ENCODE results near the gene TRIM27.
"Not testable (repeated sequence)": the region's sequence is repeated elsewhere in the genome, so short reads cannot be mapped to it uniquely, and the experiment has no call there.

The TRIM27 gene

GRCh38 chr6:28923318-28924102, at the start of gene TRIM27:
TSS of gene TRIM27 (minus strand) at chr6:28923985. CDS start at chr6:28923632, 353 bp downstream.
- peak; percentile 89 for DNase-seq (ENCODE audit: low spot score)

DNA sequence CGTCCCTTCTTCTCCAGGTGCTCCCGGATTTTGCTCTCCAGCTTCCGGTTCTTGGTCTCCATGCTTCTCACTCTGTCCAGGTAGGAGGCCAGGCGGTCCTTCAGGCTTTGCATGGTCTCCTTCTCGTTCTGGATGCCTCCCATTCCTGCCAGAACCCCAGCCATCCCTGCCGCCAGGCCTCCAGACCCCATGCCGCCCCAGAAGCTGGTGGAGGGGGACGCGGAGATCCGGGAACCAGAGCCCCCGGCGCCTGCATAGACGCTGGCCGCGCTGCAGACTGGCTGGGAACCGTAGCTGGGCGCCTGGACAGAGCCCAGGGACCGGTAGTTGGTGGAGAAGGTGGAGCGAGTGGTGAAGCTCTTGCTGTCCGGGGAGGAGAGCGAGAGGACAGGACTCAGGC, 46.3 kb upstream of the TRIM27 start:
- not testable (repeated sequence) for DNase-seq (ENCODE audit: low spot score)

GRCh38 chr6:28969129-28969528, 45.3 kb upstream of the TRIM27 start:
- no peak for DNase-seq (ENCODE audit: low spot score)

DNA sequence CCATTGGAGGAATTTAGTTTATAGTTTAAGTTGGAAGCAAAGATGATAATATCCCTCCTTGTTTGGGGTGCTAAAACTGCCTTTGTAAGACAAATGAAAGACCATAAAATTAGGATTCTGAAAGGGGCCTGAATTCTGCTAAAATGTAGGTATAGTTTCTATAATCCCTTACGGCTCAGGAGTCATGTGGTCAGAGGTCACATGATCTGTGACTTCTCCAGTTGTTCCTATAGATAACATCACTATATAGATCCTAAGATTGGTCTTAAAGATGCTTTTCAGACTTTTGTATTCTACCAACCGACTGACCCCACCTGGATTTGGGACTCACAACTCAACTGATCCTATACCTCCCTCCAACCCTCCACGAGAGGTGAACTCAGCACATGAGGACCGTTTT, 44.7 kb upstream of the TRIM27 start:
- no peak for DNase-seq (ENCODE audit: low spot score)

DNA sequence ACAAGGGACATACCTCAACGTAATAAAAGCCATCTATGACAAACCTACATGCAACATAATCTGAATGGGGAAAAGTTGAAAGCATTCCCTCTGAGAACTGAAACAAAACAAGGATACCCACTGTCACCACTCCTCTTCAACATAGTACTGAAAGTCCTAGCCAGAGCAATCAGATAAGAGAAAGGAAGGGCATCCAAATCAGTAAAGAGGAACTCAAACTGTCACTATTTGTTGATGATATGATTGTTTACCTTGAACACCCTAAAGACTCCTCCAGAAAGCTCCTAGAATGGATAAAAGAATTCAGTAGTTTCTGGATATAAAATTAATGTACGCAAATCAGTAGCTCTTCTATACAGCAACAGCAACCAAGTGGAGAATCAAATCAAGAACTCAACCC, 41.9 kb upstream of the TRIM27 start:
- no peak for DNase-seq (ENCODE audit: low spot score)

DNA sequence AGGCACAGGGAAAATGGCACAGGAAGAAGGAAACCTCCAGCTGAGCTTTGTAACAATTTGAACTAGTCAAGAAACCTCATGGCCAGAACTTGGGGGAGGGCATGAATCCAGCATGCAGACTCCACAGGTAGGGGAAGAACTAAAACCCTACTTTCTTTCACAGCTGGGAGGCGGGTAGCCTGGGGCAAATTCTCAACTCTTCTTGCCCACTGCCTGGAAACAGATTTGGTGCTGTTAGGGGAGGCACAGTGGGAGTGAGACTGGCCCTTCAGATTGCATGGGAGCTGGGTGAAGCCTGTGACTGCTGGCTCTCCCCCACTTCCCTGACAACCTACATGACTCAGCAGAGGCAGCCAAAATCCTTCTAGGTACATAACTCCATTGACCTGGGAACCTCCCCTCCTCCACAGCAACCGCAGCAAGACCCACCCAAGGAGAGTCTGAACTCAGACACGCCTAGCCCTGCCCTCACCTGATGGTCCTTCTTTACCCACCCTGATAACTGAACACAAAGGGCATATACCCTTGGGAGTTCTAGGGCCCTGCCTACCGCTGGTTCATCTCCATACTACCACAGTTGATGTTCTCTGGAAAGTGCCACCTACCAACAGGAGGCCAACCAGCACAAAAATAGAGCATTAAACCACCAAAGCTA, 37.2 kb upstream of the TRIM27 start:
- no peak for DNase-seq (ENCODE audit: low spot score)

- not testable (repeated sequence) for DNase-seq (ENCODE audit: low spot score)
Observed at GRCh38 chr6:28958561-28959243, 34.9 kb upstream of the TRIM27 start.

GRCh38 chr6:28957795-28958314, 34.1 kb upstream of the TRIM27 start:
- DNase-seq (ENCODE audit: low spot score): not testable (repeated sequence)

GRCh38 chr6:28956331-28956730, 32.5 kb upstream of the TRIM27 start:
- no peak for DNase-seq (ENCODE audit: low spot score)

- DNase-seq (ENCODE audit: low spot score): no peak
Observed at GRCh38 chr6:28953585-28954258, 29.9 kb upstream of the TRIM27 start.

- DNase-seq (ENCODE audit: low spot score): peak; percentile 58
Observed at GRCh38 chr6:28953039-28953584, 29.3 kb upstream of the TRIM27 start.

DNA sequence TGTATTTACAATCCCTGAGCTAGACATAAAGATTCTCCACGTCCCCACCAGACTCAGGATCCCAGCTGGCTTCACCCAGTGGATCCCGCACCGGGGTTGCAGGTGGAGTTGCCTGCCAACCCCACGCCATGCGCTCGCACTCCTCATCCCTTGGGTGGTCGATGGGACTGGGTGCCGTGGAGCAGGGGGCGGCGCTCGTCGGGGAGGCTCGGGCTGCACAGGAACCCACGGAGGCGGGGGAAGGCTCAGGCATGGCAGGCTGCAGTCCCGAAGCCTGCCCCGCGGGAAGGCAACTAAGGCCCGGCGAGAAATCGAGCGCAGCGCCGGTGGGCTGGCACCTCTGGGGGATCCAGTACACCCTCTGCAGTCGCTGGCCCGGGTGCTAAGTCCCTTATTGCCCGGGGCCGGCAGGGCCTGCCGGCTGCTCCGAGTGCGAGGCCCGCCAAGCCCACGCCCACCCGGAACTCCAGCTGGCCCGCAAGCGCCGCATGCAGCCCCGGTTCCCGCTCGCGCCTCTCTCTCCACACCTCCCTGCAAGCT, 25.9 kb upstream of the TRIM27 start:
- DNase-seq (ENCODE audit: low spot score): not testable (repeated sequence)

DNA sequence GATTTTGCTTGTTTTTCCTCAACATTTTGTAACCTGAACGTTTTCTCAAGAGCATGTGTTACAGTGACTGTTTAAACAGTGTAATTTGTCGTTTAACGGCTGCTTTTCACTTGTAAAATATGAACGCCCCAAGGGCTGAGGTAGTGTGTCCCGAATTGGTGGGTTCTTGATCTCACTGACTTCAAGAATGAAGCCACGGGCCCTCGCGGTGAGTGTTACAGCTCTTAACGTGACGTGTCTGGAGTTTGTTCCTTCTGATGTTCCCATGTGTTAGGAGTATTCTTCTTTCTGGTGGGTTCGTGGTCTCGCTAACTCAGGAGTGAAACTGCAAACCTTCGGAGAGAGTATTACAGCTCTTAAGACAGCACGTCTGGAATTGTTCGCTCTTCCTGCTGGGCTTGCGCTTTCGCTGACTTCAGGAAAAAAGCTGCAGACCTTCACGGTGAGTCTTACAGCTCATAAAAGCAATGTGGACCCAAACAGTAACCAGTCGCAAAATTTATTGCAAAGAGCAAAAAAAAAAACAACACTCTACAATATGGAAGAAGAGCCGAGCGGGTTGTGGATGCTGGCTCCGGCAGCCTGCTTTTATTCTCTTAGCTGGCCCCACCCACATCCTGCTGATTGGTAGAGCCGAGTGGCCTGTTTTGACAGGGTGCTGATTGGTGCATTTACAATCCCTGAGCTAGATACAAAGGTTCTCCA, 25.1 kb upstream of the TRIM27 start:
- no peak for DNase-seq (ENCODE audit: low spot score)

DNA sequence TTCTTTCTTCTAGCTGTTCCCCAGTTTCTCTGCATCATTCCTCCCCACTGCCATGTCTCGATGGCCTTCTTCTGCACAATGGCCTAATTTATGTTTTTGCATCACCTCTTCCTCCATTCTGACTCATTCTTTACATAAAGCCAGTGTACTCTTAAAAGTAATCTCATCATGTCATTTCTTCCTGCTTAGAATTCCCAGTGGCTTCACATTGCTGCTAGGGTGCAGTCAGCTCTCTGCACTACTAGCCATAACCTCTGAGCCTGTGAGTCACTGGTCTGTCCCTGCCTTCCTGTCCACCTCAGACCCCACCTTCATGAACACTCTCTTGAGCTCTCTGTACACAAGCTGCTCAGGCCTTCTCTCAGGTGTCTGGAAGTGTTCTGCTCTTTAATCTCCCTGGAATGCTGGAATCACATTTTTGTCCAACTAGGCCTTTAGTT, 24.1 kb upstream of the TRIM27 start:
- DNase-seq (ENCODE audit: low spot score): no peak

DNA sequence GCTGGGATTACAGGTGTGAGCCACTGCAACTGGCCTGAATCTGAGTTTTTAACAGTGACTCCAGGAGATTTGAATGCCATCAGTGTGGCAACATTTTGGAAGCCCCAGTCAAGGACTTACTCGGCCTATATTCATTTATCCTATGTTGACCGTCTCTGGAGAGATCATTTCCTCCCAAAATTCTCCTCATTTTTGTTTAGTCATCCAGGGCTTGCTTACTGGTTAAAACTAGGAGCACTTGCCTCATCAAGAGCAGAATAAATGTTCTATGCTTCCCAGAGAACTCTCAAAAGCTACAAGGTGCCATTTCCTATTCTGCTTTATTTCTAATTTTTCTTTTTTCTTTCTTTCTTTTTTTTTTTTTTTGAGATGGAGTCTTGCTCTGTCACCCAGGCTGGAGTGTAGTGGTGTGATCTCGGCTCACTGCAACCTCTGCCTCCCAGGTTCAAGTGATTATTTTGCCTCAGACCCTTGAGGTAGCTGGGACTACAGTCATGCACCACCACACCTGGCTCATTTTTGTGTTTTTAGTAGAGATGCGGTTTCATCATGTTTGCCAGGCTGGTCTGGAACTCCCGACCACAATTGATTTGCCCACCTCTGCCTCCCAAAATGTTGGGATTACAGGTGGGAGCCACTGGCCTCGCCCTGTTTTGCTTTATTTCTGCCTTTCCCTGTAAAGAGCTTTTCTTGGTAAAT, 23.4 kb upstream of the TRIM27 start:
- DNase-seq (ENCODE audit: low spot score): no peak

GRCh38 chr6:28945349-28945748, 21.6 kb upstream of the TRIM27 start:
- DNase-seq (ENCODE audit: low spot score): no peak

GRCh38 chr6:28944412-28944865, 20.7 kb upstream of the TRIM27 start:
- DNase-seq (ENCODE audit: low spot score): peak; percentile 83

DNA sequence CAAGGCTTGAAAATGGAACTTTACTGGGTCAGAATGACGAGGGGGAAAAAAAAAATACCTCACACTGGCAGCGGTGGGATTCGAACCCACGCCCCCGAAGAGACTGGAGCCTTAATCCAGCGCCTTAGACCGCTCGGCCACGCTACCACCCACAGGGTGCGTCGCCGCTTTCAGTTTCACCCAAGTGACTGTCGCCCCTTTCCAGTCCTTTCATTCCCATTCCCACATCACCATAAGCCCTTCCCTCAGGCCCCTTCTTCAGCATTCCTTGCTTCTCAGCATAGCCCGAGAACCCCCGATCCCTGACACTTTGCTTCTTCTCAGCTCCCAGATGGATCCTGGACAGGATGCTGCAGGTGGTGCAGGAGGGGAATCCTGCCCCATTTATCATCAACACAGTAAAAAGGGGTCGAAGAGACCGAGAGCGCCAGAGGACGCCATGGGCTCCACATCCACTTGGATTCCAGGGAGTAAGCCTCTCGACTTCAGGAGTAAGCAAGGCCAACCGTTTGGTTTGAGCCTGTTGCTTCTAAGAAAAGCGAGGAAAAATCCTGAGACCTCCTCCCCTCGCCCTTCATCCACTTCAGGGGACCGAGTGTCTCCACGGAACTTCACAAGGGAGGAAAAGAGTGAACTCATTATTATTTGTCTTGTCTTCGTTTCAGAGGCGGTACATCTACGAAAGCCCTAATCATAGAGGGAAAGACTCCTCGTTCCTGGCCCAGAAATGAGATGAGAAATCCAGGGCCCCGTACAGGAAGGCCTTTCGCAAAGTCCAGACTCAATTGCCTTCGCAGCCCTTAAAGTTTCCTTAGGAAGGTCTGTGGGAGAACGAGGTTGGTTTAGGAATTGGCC, 20.0 kb upstream of the TRIM27 start:
- DNase-seq (ENCODE audit: low spot score): peak; percentile 81

GRCh38 chr6:28943223-28943556, 19.4 kb upstream of the TRIM27 start:
- no peak for DNase-seq (ENCODE audit: low spot score)

Data from putamen (tissue), 1 donor.